ENCODE data around the gene OR4Q3.
"Not testable (repeated sequence)": the region's sequence is repeated elsewhere in the genome, so short reads cannot be mapped to it uniquely, and the experiment has no call there.

OR4Q3 gene

DNA sequence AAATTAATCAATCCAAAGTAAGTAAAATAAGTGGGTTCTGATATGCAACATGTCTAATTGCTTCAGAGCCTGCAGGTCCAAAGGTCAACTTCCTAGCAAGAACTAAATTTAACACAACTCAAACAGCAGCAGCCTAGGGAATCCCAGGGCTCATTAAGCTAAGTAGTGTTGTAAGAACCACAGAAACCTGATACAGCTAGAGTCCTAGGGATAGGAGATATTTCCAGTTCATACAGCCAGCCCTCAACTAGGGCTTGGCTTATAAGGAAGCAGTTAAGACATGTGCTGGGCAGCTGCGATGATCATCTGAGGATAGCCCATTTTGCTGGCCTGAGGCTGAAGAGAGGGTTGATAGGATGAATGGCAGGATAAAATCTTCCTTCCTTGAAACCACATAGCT lies at the start of gene OR4Q3:
TSS of gene OR4Q3 (plus strand) at position 316 of the 400 bp plus-strand sequence.
- no peak for DNase-seq (ENCODE audit: extremely low read depth in 1 of 2, low read depth in 1 of 2)

DNA sequence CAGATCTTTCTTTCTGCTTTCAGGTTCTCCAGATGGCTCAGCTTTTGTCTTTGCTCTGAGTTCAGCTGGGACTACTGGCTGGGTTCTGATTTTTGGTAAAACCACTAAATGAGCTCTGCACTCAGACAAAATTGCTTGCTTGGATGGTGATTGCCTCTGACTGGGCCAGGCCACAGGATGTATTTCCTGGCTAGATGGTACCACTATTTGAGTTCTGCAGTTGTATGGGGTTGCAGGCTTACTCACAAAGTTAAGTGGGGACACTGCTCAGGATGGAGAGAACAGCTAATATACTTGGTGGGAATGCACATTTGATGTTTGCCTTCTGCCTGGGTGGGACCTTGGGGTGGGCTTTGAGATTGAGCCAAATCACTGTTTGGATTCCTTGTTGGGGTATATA lies 14.0 kb upstream of the OR4Q3 start:
- DNase-seq (ENCODE audit: extremely low read depth in 1 of 2, low read depth in 1 of 2): no peak

DNA sequence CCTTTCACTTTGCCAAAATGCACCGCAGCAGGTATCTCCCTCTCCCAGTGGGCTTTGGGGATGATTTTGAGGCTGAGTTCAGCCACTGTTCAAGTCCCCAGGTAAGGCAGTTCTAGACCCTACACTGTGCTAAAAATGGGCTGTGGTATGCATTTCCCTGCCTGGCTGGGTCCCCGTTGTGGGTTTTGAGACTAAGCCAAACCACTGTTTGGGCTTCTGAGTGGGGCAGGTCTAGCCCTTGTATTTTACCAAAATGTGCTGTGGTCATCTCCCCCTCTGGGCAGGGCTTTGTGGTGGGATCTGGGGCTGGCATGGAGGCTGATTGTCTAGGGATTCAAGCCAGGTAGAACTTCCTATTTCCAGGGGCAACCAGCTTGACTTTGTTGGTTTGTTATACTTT lies 13.6 kb upstream of the OR4Q3 start:
- DNase-seq (ENCODE audit: extremely low read depth in 1 of 2, low read depth in 1 of 2): no peak

DNA sequence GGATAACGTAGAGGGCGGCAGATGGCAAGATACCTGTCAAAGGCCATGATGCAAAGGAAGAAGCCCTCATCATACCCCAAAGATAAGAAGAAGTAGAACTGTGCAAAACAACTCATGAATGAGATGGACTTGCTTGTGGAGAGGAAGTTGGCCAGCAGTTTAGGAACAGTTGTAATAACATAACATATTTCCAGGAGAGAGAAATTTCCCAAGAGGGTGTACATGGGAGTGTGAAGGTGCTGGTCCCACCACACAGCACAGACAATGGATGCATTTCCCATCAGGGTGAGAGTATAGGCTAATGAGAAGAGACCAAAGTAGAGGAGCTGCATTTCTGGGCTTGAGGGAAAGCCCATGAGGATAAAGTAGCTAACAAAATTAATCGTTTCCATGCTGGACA lies 9.5 kb upstream of the OR4Q3 start:
- DNase-seq (ENCODE audit: extremely low read depth in 1 of 2, low read depth in 1 of 2): not testable (repeated sequence)

DNA sequence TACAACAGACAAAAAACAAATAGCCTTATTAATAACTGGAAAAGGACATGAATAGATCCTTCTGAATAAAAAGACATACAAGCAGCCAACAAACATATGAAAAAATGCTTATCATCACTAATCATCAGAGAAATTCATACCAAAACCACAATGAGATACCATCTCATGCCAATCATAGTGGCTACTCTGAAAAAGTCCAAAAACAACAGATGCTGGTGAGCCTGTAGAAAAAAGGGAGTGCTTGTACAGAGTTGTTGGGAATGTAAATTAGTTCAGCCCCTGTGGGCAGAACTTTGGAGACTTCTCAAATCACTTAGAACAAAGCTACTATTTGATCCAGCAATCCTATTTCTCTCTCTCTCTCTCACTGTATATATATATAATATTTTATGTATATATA lies 8.9 kb downstream of the OR4Q3 start:
- DNase-seq (ENCODE audit: extremely low read depth in 1 of 2, low read depth in 1 of 2): not testable (repeated sequence)

DNA sequence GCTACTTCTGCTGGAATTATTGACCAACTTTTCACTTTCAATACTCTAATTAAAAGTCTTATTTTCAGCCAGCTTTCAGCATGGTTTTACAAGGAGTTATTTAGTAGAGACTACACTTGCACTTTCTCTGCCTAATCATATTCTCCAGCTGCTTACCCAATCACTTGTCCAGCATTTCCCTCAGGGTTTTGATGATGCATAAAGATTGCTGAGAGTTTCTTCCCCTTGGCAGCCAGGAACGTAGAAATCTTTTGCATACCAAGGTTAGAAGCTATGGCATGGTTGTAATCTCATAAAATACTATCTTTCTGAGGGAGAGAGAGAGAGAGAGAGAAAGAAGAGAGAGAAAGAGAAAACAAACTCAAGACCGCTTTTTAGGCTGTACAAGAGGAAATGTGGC lies 10.8 kb downstream of the OR4Q3 start:
- DNase-seq (ENCODE audit: extremely low read depth in 1 of 2, low read depth in 1 of 2): no peak

DNA sequence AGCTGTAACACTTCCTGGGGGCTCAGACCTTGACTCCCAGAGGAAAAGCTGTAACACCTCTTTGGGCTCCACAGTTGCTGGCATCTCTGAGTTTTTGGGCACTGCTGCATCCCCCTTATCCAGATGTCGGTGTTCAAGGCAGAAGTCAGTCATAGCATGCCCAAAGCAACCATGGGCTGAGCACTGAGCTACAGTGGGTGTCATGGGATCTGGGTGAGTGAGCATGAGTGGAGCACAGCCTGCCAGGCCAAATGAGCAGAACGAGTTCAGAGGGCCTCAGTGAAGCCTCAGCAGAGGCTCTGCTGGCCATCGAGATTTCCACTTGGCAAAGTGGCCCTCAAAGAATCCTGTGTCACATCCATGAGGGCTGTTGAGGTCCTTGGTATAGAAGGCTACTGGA lies 28.1 kb downstream of the OR4Q3 start:
- DNase-seq (ENCODE audit: extremely low read depth in 1 of 2, low read depth in 1 of 2): not testable (repeated sequence)

DNA sequence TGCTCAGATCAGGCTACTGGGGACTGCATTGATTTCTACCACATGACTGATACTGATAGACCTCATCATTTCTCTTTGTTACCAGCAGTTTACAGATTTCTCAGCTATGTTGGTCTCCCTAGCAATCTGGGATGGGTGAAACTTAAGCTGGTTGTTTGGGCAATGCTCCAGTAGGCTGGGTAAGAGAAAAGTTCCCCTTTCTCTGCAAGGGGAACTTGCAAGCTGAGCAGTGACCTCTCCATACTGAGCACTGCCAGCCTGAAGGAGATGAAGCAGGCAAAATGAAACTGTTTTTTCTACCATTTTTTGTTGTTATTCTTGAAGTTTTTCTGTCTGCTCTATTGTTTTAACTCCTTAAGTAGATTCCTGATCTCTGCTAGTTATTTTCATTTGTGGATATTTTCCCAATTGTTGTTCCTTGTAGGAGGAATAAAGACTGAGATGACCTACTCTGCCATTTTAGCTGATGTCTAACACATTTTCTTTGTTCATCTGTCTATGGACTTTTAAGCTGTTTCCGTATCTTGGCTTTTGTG lies 28.6 kb downstream of the OR4Q3 start:
- DNase-seq (ENCODE audit: extremely low read depth in 1 of 2, low read depth in 1 of 2): no peak

DNA sequence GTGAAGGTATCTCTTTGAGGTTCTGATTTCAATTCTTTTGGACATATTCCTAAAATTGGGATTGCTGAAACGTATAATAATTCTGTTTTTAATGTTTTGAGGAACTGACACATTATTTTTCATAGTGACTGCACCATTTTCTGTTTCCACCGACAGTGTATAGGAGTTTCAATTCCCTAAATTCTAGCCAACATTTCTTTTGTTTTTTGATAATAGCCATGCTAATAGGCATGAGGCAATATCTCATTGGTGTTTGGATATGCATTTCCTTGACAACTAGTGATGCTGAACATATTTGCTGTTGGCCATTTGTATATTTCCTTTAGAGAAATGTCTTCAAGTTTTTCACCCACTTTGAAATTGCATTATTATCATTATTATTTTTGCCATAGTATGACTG lies 29.1 kb downstream of the OR4Q3 start:
- not testable (repeated sequence) for DNase-seq (ENCODE audit: extremely low read depth in 1 of 2, low read depth in 1 of 2)

DNA sequence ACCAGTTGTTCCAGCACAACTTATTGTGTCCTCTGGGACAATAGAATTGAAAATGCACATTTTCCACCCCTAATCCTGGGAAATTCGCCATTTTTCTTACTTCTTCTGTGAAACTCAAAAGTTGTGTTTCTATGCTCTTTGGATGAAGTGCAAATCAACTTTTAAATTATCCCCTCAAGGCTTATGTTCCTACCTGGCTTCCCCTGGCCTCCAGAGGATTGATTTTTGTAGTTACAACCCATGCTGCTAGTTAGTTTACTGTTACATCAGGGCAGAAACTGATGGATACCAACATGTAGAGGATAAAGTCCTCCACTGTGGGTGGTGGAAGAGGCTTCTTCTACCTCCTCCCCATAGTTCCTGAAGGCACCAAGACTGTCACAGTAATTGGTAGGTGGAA lies 29.8 kb downstream of the OR4Q3 start, which contains the start of gene OR4M1:
TSS of gene OR4M1 (plus strand) at position 301 of the 400 bp plus-strand sequence. CDS start 6,819 bp downstream, outside the sequence.
- DNase-seq (ENCODE audit: extremely low read depth in 1 of 2, low read depth in 1 of 2): not testable (repeated sequence)

DNA sequence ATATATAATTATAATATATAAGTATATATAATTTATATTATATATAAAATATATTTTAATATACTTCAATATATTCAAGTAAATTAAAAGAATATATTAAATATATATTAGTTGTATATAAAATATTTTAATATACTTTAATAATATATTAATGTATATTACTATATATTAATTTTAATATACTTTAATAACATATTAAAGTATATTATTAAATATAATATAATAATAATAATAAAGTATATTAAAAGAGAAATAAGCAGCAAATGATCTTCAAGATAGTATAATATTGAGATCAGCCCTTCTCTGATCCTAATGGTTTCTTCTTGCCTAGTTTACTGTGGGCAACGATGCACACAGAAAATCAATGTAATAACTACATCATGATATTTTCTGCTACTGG lies 32.2 kb downstream of the OR4Q3 start:
- DNase-seq (ENCODE audit: extremely low read depth in 1 of 2, low read depth in 1 of 2): no peak

DNA sequence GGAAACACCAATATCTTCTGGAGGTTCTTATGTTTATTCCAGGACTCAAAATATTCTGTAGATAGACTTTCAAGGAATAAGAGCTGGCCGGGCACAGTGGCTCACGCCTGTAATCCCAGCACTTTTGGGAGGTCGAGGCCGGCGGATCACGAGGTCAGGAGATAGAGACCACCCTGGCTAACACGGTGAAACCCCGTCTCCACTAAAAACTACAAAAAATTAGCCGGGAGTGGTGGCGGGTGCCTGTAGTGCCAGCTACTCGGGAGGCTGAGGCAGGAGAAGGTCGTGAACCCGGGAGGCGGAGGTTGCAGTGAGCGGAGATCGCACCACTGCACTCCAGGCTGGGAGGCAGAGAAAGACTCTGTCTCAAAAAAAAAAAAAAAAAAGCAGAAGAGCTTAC lies 42.5 kb downstream of the OR4Q3 start:
- DNase-seq (ENCODE audit: extremely low read depth in 1 of 2, low read depth in 1 of 2): not testable (repeated sequence)

DNA sequence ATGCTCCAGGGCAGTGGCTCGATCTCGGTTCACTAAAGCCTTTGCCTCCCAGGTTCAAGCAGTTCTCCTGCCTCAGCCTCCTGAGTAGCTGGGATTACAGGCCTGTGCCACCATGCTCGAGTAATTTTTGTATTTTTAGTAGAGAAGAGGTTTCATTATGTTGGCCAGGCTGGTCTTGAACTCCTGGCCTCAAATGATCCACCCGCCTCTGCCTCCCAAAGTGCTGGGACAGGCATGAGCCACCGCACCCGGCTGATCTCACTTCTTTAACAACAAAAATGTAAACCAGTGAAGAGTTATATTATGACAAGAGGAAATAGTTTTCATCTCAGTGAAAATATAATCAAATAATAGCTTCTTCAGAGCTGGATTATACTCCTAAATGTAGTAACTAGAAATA lies 43.9 kb downstream of the OR4Q3 start:
- DNase-seq (ENCODE audit: extremely low read depth in 1 of 2, low read depth in 1 of 2): not testable (repeated sequence)

DNA sequence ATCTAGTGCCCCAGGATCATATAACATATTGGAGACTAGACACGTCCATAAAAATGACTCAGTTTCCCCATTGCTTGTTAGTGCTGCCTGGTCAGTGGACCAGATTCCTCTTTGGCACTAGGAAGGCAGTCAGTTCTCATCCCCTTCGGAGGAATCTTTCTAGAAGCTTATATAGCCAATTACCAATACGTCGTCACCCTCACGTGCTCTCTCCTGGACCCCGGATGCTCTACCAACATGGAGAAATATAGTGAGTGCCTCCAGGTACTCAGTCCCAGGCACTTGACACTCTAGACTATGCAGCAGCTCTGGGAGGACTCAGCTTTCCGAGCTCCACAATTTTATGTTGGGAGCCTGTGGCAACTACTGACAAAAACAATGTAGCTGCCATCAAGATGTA lies 44.8 kb downstream of the OR4Q3 start:
- DNase-seq (ENCODE audit: extremely low read depth in 1 of 2, low read depth in 1 of 2): not testable (repeated sequence)

DNA sequence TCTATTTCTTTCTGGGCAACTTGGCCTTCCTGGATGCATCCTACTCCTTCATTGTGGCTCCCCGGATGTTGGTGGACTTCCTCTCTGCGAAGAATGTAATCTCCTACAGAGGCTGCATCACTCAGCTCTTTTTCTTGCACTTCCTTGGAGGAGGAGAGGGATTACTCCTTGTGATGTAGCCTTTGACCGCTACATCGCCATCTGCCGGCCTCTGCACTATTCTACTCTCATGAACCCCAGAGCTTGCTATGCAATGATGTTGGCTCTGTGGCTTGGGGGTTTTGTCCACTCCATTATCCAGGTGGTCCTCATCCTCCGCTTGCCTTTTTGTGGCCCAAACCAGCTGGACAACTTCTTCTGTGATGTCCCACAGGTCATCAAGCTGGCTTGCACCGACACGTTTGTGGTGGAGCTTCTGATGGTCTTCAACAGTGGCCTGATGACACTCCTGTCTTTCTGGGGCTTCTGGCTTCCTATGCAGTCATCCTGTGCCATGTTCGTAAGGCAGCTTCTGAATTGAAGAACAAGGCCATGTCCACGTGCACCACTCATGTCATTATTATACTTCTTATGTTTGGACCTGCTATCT lies 53.2 kb downstream of the OR4Q3 start:
- not testable (repeated sequence) for DNase-seq (ENCODE audit: extremely low read depth in 1 of 2, low read depth in 1 of 2)
